GM12878 (cell line): Measurements from ENCODE around the gene PNISR. TPM values are rescaled to one million over a fixed set of nuclear protein-coding genes. Genes with fewer than 3 reads are reported as not detected.

ENCODE experiments used
- ATAC-seq: fragments of 200-7000 bp; cut with Tn5 transposase; 3 replicates; pipeline ENCODE4 v1.9.1; 2020; ENCODE audit warnings: mild to moderate bottlenecking, moderate library complexity
- BruUV-seq: library from RNA; stranded (reverse); fragments of 400-500 nt; replicated peaks from 2 replicates; lab custom pipeline; 2021; lab: Mats Ljungman, UMichigan
- CTCF ChIA-PET: fragments of 300-600 bp; sonication (Branson Sonifier 250); formaldehyde crosslinking; extraction: SDS; loops from one replicate; lab custom pipeline; 2021; ENCODE audit warnings: inconsistent platforms; lab: Yijun Ruan, JAX
- POLR2A ChIA-PET: fragments of 350-600 bp; formaldehyde crosslinking; extraction: SDS; loops from one replicate; lab custom pipeline; 2021; ENCODE audit warnings: inconsistent platforms; lab: Charles Lee
- RAD21 ChIA-PET: fragments of 300-600 bp; sonication (Branson Sonifier 250); formaldehyde crosslinking; loops from one replicate; lab custom pipeline; 2023; ENCODE audit warnings: antibody characterized with exemption; ENCODE audit not compliant: unreplicated experiment; lab: Charles Lee
- SMC1A ChIA-PET: fragments of 300-600 bp; sonication (Branson Sonifier 250); formaldehyde crosslinking; loops from one replicate; lab custom pipeline; 2023; ENCODE audit not compliant: unreplicated experiment, uncharacterized antibody; lab: Charles Lee
- DNase-seq: peaks from one replicate; pipeline ENCODE4 v3.0.0-alpha.2; 2011; ENCODE audit warnings: low read depth, low spot score
- FAIRE-seq: peaks from 3 replicates; lab custom pipeline; 2011; peaks lifted over from hg19 to GRCh38; lab: Jason Lieb, UNC
- H2AFZ ChIP-seq: 2 replicates; pipeline ENCODE4 v1.6.0; 2011; ENCODE audit warnings: low read depth, low read length, control low read depth; ENCODE audit not compliant: control insufficient read depth
- H3K27ac ChIP-seq: 2 replicates; pipeline ENCODE4 v1.5.1; 2011; ENCODE audit warnings: control low read depth; ENCODE audit not compliant: control insufficient read depth, insufficient read depth
- H3K27me3 ChIP-seq, 2 experiments: replicated peaks in 1 of 2; 2 replicates each; pipeline versions ENCODE4 v1.6.0 to v1.6.1; 2011; ENCODE audit warnings: low read length in 1 of 2; ENCODE audit not compliant: control insufficient read depth in 2 of 2, insufficient read depth in 2 of 2
- H3K36me3 ChIP-seq, 2 experiments: 2 replicates each; pipeline ENCODE4 v1.5.1; 2011; ENCODE audit warnings: low read length in 1 of 2; ENCODE audit not compliant: control insufficient read depth in 2 of 2, insufficient read depth in 2 of 2
- H3K4me1 ChIP-seq: 2 replicates; pipeline ENCODE4 v1.6.1; 2011; ENCODE audit warnings: mild to moderate bottlenecking, low read length, moderate library complexity, mixed read lengths; ENCODE audit not compliant: control insufficient read depth, insufficient read depth
- H3K4me2 ChIP-seq: 2 replicates; pipeline ENCODE4 v1.6.0; 2011; ENCODE audit warnings: control low read depth; ENCODE audit not compliant: control insufficient read depth, insufficient read depth
- H3K4me3 ChIP-seq: fragments of 200-600 bp; sonication (generic); 2 replicates; pipeline ENCODE4 v1.5.1; 2016
- H3K79me2 ChIP-seq: 2 replicates; pipeline ENCODE4 v1.6.0; 2011; ENCODE audit warnings: low read length; ENCODE audit not compliant: control insufficient read depth, insufficient read depth
- H3K9ac ChIP-seq: 2 replicates; pipeline ENCODE4 v1.8.0; 2011; ENCODE audit warnings: low read length, control low read depth, mixed read lengths; ENCODE audit not compliant: control insufficient read depth, insufficient read depth
- H3K9me3 ChIP-seq: replicated peaks from 3 replicates; pipeline ENCODE4 v1.5.1; 2011; ENCODE audit warnings: mild to moderate bottlenecking, low read length; ENCODE audit not compliant: control insufficient read depth, insufficient read depth
- H4K20me1 ChIP-seq: 2 replicates; pipeline ENCODE4 v1.6.0; 2011; ENCODE audit not compliant: control insufficient read depth, insufficient read depth
- BHLHE40 ChIP-seq, 2 experiments: fragments of 450-650 bp in 1 of 2; IDR thresholded peaks; 2 replicates each; pipeline ENCODE4 v1.6.1; 2011 to 2017; ENCODE audit warnings: low read depth in 2 of 2, borderline replicate concordance in 1 of 2, improper control_type of control experiment in 1 of 2, low read length in 1 of 2, mild to moderate bottlenecking in 1 of 2
- FOS ChIP-seq: IDR thresholded peaks from 3 replicates; pipeline ENCODE4 v1.6.1; 2011; ENCODE audit warnings: borderline replicate concordance; ENCODE audit not compliant: insufficient read length; ENCODE audit errors: extremely low read depth
- HDGF ChIP-seq: fragments of 450-650 bp; IDR thresholded peaks from 2 replicates; pipeline ENCODE4 v1.6.1; 2016; ENCODE audit warnings: antibody characterized with exemption
- IRF3 ChIP-seq: fragments of 450-650 bp; IDR thresholded peaks from 2 replicates; pipeline ENCODE4 v1.6.1; 2014; ENCODE audit warnings: mild to moderate bottlenecking
- NR2F1 ChIP-seq: fragments of 450-650 bp; conservative IDR thresholded peaks from 2 replicates; pipeline ENCODE4 v1.6.1; 2017; ENCODE audit warnings: mild to moderate bottlenecking
- PML ChIP-seq: IDR thresholded peaks from 2 replicates; pipeline ENCODE4 v1.6.1; 2012; ENCODE audit warnings: low read length, inconsistent platforms
- POLR2AphosphoS2 ChIP-seq: IDR thresholded peaks from 2 replicates; pipeline ENCODE4 v1.6.1; 2011; ENCODE audit warnings: low read depth, mild to moderate bottlenecking, low read length, improper control_type of control experiment, moderate library complexity
- PRDM15 ChIP-seq: fragments of 450-650 bp; formaldehyde crosslinking; IDR thresholded peaks from 2 replicates; pipeline ENCODE4 v1.4.0; 2020; ENCODE audit warnings: mild to moderate bottlenecking, moderate library complexity
- SUPT20H ChIP-seq: IDR thresholded peaks from 2 replicates; pipeline ENCODE4 v1.6.1; 2011; ENCODE audit warnings: low read depth, mild to moderate bottlenecking, low read length, moderate library complexity, borderline replicate concordance; ENCODE audit not compliant: control insufficient read depth
- WRNIP1 ChIP-seq: IDR thresholded peaks from 2 replicates; pipeline ENCODE4 v1.6.1; 2011; ENCODE audit warnings: low read depth, low read length, improper control_type of control experiment, borderline replicate concordance
- WGBS: methylation state at CpG from one replicate; pipeline ENCODE4 v1.1.6; 2016; ENCODE audit warnings: low lambda C conversion rate; ENCODE audit not compliant: insufficient replicate concordance, insufficient coverage; ENCODE audit errors: missing lambda C conversion rate; 5-methylcytosine and 5-hydroxymethylcytosine counted together
- in situ Hi-C: fragments of 300-500 bp; cut with MboI; formaldehyde crosslinking; loops from 9 replicates; pipeline ENCODE4 v1.14.3; 2018; ENCODE audit warnings: mixed read lengths
- intact Hi-C: fragments of 100-400 bp; cut with micrococcal nuclease; formaldehyde crosslinking; loops from one replicate; pipeline ENCODE4 v1.14.2; 2022; ENCODE audit not compliant: unreplicated experiment
- polyA plus RNA-seq, 11 experiments: library from polyadenylated mRNA; depleted of rRNA in 4 of 11; unstranded in 6 of 11; stranded (reverse) in 5 of 11; fragments of >200 nt; fragmentation: Nextera tagmentation in 4 of 11; fragmentation: Illumina TruSeq in 1 of 11; extraction: Ambion mirVana in 4 of 11; extraction: Trizol in 1 of 11; gene quantifications; 1 replicate in 1 of 11; 2 replicates in 10 of 11; pipeline versions ENCODE4 v1.2.1 to v1.2.3, GENCODE V29; 2011 to 2016; ENCODE audit warnings: inconsistent platforms in 2 of 11, missing spikeins in 2 of 11, low read depth in 1 of 11
- total RNA-seq, 4 experiments: library from RNA; depleted of rRNA in 3 of 4; stranded (reverse); fragments of >200 nt in 3 of 4; fragmentation: Illumina TruSeq in 1 of 4; extraction: Trizol in 1 of 4; gene quantifications; 2 replicates each; pipeline versions ENCODE4 v1.2.1 to v1.2.3, GENCODE V29; 2013 to 2021
- TF ChIP-seq, protein P1 (sequence below): fragments of 450-650 bp; IDR thresholded peaks from 2 replicates; pipeline ENCODE4 v1.6.1; 2017; ENCODE audit warnings: antibody characterized with exemption, mild to moderate bottlenecking, moderate library complexity

The PNISR gene
- total and polyA plus RNA-seq, 10 of the 15 experiments (the other 5 are each of a cell fraction or from before 2014, with no cell fraction given), result 79.1 to 180 (median 105) TPM

GRCh38 chr6:99393698-99394531, 31.2 kb downstream of the PNISR start, which contains the start of gene COQ3:
TSS of gene COQ3 (minus strand) at chr6:99394195. CDS start at chr6:99394179, 16 bp downstream.
- peaks cover 0 to 4% of the 10 kb centered on the region in 2 experiments; a peak in 1 of 4 replicates for H3K36me3 ChIP-seq
- no peak for TF ChIP-seq PRDM15
- TF ChIP-seq POLR2AphosphoS2, result peak; percentile 87; the same call in 1 of the 2 replicates
- TF ChIP-seq, protein P1, sequence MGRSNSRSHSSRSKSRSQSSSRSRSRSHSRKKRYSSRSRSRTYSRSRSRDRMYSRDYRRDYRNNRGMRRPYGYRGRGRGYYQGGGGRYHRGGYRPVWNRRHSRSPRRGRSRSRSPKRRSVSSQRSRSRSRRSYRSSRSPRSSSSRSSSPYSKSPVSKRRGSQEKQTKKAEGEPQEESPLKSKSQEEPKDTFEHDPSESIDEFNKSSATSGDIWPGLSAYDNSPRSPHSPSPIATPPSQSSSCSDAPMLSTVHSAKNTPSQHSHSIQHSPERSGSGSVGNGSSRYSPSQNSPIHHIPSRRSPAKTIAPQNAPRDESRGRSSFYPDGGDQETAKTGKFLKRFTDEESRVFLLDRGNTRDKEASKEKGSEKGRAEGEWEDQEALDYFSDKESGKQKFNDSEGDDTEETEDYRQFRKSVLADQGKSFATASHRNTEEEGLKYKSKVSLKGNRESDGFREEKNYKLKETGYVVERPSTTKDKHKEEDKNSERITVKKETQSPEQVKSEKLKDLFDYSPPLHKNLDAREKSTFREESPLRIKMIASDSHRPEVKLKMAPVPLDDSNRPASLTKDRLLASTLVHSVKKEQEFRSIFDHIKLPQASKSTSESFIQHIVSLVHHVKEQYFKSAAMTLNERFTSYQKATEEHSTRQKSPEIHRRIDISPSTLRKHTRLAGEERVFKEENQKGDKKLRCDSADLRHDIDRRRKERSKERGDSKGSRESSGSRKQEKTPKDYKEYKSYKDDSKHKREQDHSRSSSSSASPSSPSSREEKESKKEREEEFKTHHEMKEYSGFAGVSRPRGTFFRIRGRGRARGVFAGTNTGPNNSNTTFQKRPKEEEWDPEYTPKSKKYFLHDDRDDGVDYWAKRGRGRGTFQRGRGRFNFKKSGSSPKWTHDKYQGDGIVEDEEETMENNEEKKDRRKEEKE, result no peak
- peak; percentile 84; the same call in 1 of the 2 replicates for TF ChIP-seq PML
- TF ChIP-seq HDGF, result 0 out of 2 replicates have a peak, but pooled peaks have one; percentile 11
- TF ChIP-seq IRF3, result no peak
- TF ChIP-seq SUPT20H, result no peak
- no peak for TF ChIP-seq BHLHE40 (IDR thresholded peaks at IDR 0.05; ENCODE audit: borderline replicate concordance in 1 of 2, low read depth in 2 of 2, low read length in 1 of 2)
- peak; percentile 62 for TF ChIP-seq NR2F1
- TF ChIP-seq FOS, result no peak
- no peak for TF ChIP-seq WRNIP1

More at GRCh38 chr6:99393698-99394531, 31.2 kb downstream of the PNISR start, which contains the start of gene COQ3:
- ATAC-seq (peak; percentile 90), DNase-seq (peak; percentile 33), FAIRE-seq (peak; percentile 56)
- RAD21 ChIA-PET, result interaction anchor here (1.0 to 1.6 kb wide), 6 partner anchors 9 to 67 kb away, joined by 3 to 7 read pairs (median 5); no protein-coding TSS in a partner anchor
- SMC1A ChIA-PET, result interaction anchor here (0.5 to 3.0 kb wide), 11 partner anchors 9 to 175 kb away, joined by 3 to 21 read pairs (median 4); partner anchors contain the start of gene PNISR
- Histone ChIP-seq H3K9ac (peak within 1 kb of the TSS; percentile 79), H2AFZ (peak within 1 kb of the TSS; percentile 69), H3K27me3 (no peaks in the 10 kb centered on the region), H3K4me1 (no peaks in the 10 kb centered on the region), H3K9me3 (no peaks in the 10 kb centered on the region), H3K4me3 (peak within 1 kb of the TSS; percentile 80), H3K4me2 (peak within 1 kb of the TSS; percentile 64), H3K27ac (peak within 1 kb of the TSS; percentile 71), H4K20me1 (no peaks in the 10 kb centered on the region), H3K79me2 (no peaks in the 10 kb centered on the region)
- WGBS, result 16% methylated on average over 56 of the region's 56 CpGs
- CTCF ChIA-PET, result interaction anchor here (0.9 to 2.9 kb wide), 7 partner anchors 10 to 352 kb away, joined by 3 to 10 read pairs (median 4); no protein-coding TSS in a partner anchor
- POLR2A ChIA-PET, result interaction anchor here (0.5 to 1.8 kb wide), 11 partner anchors 8 to 1455 kb away, joined by 3 to 6 read pairs (median 3); no protein-coding TSS in a partner anchor
- in situ Hi-C loops, result no loop called here
- intact Hi-C loops, result loop anchor here (1.0 kb wide), 1 partner anchor 64 kb away; no protein-coding TSS in a partner anchor
- TSS peak; percentile 64 for BruUV-seq
